SK-N-SH treated with all-trans-retinoic acid at 6 μM for 48 hours (cell line): Measurements from ENCODE around the gene CYP27B1.

ENCODE experiments used
- CSDC2 ChIP-seq: fragments of 250-450 bp; sonication (Bioruptor Pico); IDR thresholded peaks from 2 replicates; pipeline ENCODE4 v1.5.0; 2020; ENCODE audit warnings: mild to moderate bottlenecking, moderate library complexity
- RARB ChIP-seq: fragments of 250-450 bp; sonication (Bioruptor Pico); IDR thresholded peaks from 2 replicates; pipeline ENCODE4 v1.8.0; 2021; ENCODE audit warnings: mild to moderate bottlenecking, moderate library complexity
- ZFP3 ChIP-seq: fragments of 250-450 bp; sonication (Bioruptor Pico); IDR thresholded peaks from 2 replicates; pipeline ENCODE4 v1.5.0; 2020; ENCODE audit warnings: mild to moderate bottlenecking, moderate library complexity
- ZFP30 ChIP-seq: fragments of 450-650 bp; formaldehyde crosslinking; IDR thresholded peaks from 2 replicates; pipeline ENCODE4 v1.5.0; 2022; ENCODE audit warnings: mild to moderate bottlenecking, moderate library complexity

- TF ChIP-seq ZFP3 (CRISPR knock-in tag) (no peak), RARB (CRISPR knock-in tag) (no peak), ZFP30 (CRISPR knock-in tag) (no peak), CSDC2 (no peak)
Observed at GRCh38 chr12:57755194-57755453, 11.8 kb downstream of the CYP27B1 start.
